HepG2 (cell line): ENCODE results near the gene ZNF546. TPM values are rescaled to one million over a fixed set of nuclear protein-coding genes. Genes with fewer than 3 reads are reported as not detected.

Experiments
- ARNTL ChIP-seq: sonication (generic); formaldehyde crosslinking; IDR thresholded peaks from 2 replicates; pipeline ENCODE4 v1.4.0; 2020; ENCODE audit warnings: mild to moderate bottlenecking, missing genetic modification reagents
- ASH2L ChIP-seq: fragments of 300-600, 200-600 bp; sonication (generic); IDR thresholded peaks from 2 replicates; pipeline ENCODE4 v1.7.0; 2017; ENCODE audit warnings: low read depth, mild to moderate bottlenecking, moderate library complexity, mixed read lengths, low read length; ENCODE audit not compliant: insufficient read length
- ATF1 ChIP-seq: IDR thresholded peaks from 2 replicates; pipeline ENCODE4 v1.6.1; 2016; ENCODE audit warnings: mild to moderate bottlenecking, control low read depth
- GATA4 ChIP-seq: sonication (generic); IDR thresholded peaks from 2 replicates; pipeline ENCODE4 v1.6.1; 2016; ENCODE audit warnings: antibody characterized with exemption, low read depth, borderline replicate concordance
- KDM2A ChIP-seq: sonication (generic); formaldehyde crosslinking; IDR thresholded peaks from 2 replicates; pipeline ENCODE4 v1.4.0; 2020; ENCODE audit warnings: low read depth, missing genetic modification reagents, borderline replicate concordance
- MAZ ChIP-seq, 2 experiments: sonication (generic) in 1 of 2; formaldehyde crosslinking in 1 of 2; IDR thresholded peaks; 2 replicates each; pipeline versions ENCODE4 v1.5.0 to v1.6.1; 2012 to 2020; ENCODE audit warnings: low read depth in 2 of 2, mild to moderate bottlenecking in 2 of 2, borderline replicate concordance in 1 of 2, improper control_type of control experiment in 1 of 2, low read length in 1 of 2, missing genetic modification reagents in 1 of 2, moderate library complexity in 1 of 2
- MTA3 ChIP-seq: sonication (generic); formaldehyde crosslinking; IDR thresholded peaks from 2 replicates; pipeline ENCODE4 v1.4.0; 2020; ENCODE audit warnings: missing genetic modification reagents
- NCOA5 ChIP-seq: sonication (generic); formaldehyde crosslinking; IDR thresholded peaks from 2 replicates; pipeline ENCODE4 v1.4.0; 2020; ENCODE audit warnings: missing genetic modification reagents
- RARG ChIP-seq: sonication (generic); formaldehyde crosslinking; IDR thresholded peaks from 2 replicates; pipeline ENCODE4 v1.4.0; 2020; ENCODE audit warnings: low read depth, mild to moderate bottlenecking, missing genetic modification reagents
- XRCC5 ChIP-seq: fragments of 200-400 bp; formaldehyde crosslinking; optimal IDR thresholded peaks from 2 replicates; pipeline ENCODE3; 2017; ENCODE audit warnings: mild to moderate bottlenecking, low read length
- ZBTB20 ChIP-seq: sonication (generic); formaldehyde crosslinking; IDR thresholded peaks from 2 replicates; pipeline ENCODE4 v1.8.1; 2023; ENCODE audit warnings: missing genetic modification reagents, low read depth, mild to moderate bottlenecking, borderline replicate concordance
- ZNF605 ChIP-seq: sonication (generic); formaldehyde crosslinking; IDR thresholded peaks from 2 replicates; pipeline ENCODE4 v1.8.0; 2022; ENCODE audit warnings: mild to moderate bottlenecking, missing genetic modification reagents
- ZNF850 ChIP-seq: sonication (generic); formaldehyde crosslinking; conservative IDR thresholded peaks from 2 replicates; pipeline ENCODE4 v1.9.0; 2021; ENCODE audit warnings: mild to moderate bottlenecking, missing genetic modification reagents
- polyA plus RNA-seq, 8 experiments: library from polyadenylated mRNA; depleted of rRNA in 3 of 8; stranded (reverse) in 7 of 8; unstranded in 1 of 8; fragments of >200 nt; fragmentation: Illumina TruSeq in 4 of 8; extraction: Trizol in 4 of 8; gene quantifications; 2 replicates each; pipeline versions ENCODE4 v1.2.1 to v1.2.3, GENCODE V29; 2011 to 2016; ENCODE audit warnings: low read depth in 4 of 8, missing spikeins in 1 of 8, mixed read lengths in 1 of 8; ENCODE audit not compliant: insufficient read depth in 1 of 8
- total RNA-seq, 5 experiments: library from RNA; depleted of rRNA; stranded (reverse); fragments of >200 nt; fragmentation: Illumina TruSeq; extraction: Trizol; gene quantifications; 2 replicates each; pipeline ENCODE4 v1.2.3, GENCODE V29; 2016; ENCODE audit warnings: low read depth in 1 of 5
- TF ChIP-seq, protein P1 (sequence below): IDR thresholded peaks from 2 replicates; pipeline ENCODE4 v1.6.1; 2016; ENCODE audit warnings: low read depth
- TF ChIP-seq, protein P2 (sequence below): sonication (generic); formaldehyde crosslinking; IDR thresholded peaks from 2 replicates; pipeline ENCODE4 v1.8.0; 2023; ENCODE audit warnings: mild to moderate bottlenecking, missing genetic modification reagents
- TF ChIP-seq, protein P3 (sequence below): sonication (generic); formaldehyde crosslinking; IDR thresholded peaks from 2 replicates; pipeline ENCODE4 v1.4.0; 2020; ENCODE audit warnings: missing genetic modification reagents, borderline replicate concordance
- TF ChIP-seq, protein P4 (sequence below): sonication (generic); formaldehyde crosslinking; IDR thresholded peaks from 2 replicates; pipeline ENCODE4 v1.4.0; 2020; ENCODE audit warnings: missing genetic modification reagents, borderline replicate concordance
- TF ChIP-seq, protein P5 (sequence below): sonication (generic); formaldehyde crosslinking; conservative IDR thresholded peaks from 2 replicates; pipeline ENCODE4 v1.5.0; 2020; ENCODE audit warnings: missing genetic modification reagents

ZNF546 gene
- total and polyA plus RNA-seq, 2 of the 13 experiments (the other 11 are each of a cell fraction or from before 2014, with no cell fraction given): 2.2 to 4.1 TPM

DNA sequence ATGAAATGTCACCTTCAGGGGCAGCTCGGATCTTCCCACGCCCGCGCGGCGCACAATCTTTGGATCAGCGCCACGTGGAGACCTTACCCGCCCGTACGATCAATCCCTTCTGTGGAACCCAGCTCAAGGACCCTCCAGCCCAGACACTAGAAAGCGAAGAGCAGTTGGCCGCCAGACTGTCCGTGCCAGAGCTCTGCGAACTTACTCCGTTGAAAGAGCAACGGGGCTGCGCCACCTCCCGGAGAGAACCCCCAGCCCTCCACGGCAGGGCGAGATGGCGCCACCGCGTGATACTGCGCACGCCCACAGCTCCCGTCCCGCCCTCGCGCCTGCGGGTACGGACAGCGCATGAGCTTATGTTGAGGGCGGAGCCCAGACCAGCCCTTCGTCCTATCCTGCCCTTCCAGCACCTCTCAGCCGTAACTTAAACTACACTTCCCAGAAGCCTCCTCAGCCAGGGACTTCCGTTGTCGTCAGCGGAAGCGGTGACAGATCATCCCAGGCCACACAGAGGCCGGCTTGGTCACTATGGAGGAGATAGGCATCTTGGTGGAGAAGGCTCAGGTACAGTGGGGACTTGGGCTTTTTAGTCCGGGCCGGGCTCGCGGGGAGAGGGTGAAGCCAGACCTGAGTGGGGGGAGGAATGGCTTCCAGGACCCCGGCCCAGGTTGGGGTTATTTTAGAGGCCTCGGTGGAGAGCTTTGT, 26.0 kb upstream of the ZNF546 start, which contains the start of gene PSMC4 (continued):
- no peak for TF ChIP-seq MTA3 (CRISPR knock-in tag)
- TF ChIP-seq KDM2A: peak; percentile 88
- TF ChIP-seq ASH2L: peak; percentile 70
- TF ChIP-seq RARG (CRISPR knock-in tag): no peak
- TF ChIP-seq ZNF850: 0 out of 2 replicates have a peak, but pooled peaks have one; percentile 63
- peak; percentile 95 for TF ChIP-seq ATF1
- TF ChIP-seq ARNTL (CRISPR knock-in tag): no peak
- peak; percentile 88 for TF ChIP-seq ZNF605 (CRISPR knock-in tag)
- 0 out of 2 replicates have a peak, but pooled peaks have one; percentile 32 for TF ChIP-seq MAZ (IDR thresholded peaks at IDR 0.05; ENCODE audit: borderline replicate concordance, low read depth, low read length)
- peak; percentile 81 for TF ChIP-seq MAZ (CRISPR knock-in tag; IDR thresholded peaks at IDR 0.05; ENCODE audit: low read depth)
- TF ChIP-seq, protein P1, sequence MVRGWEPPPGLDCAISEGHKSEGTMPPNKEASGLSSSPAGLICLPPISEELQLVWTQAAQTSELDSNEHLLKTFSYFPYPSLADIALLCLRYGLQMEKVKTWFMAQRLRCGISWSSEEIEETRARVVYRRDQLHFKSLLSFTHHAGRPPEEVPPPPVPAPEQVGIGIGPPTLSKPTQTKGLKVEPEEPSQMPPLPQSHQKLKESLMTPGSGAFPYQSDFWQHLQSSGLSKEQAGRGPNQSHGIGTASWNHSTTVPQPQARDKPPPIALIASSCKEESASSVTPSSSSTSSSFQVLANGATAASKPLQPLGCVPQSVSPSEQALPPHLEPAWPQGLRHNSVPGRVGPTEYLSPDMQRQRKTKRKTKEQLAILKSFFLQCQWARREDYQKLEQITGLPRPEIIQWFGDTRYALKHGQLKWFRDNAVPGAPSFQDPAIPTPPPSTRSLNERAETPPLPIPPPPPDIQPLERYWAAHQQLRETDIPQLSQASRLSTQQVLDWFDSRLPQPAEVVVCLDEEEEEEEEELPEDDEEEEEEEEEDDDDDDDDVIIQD (CRISPR knock-in tag): peak; percentile 70
- 0 out of 2 replicates have a peak, but pooled peaks have one; percentile 35 for TF ChIP-seq ZBTB20 (CRISPR knock-in tag)
- TF ChIP-seq, protein P2, sequence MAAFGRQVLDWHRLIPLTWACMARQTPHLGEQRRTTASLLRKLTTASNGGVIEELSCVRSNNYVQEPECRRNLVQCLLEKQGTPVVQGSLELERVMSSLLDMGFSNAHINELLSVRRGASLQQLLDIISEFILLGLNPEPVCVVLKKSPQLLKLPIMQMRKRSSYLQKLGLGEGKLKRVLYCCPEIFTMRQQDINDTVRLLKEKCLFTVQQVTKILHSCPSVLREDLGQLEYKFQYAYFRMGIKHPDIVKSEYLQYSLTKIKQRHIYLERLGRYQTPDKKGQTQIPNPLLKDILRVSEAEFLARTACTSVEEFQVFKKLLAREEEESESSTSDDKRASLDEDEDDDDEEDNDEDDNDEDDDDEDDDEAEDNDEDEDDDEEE (CRISPR knock-in tag): no peak
- TF ChIP-seq, protein P3, sequence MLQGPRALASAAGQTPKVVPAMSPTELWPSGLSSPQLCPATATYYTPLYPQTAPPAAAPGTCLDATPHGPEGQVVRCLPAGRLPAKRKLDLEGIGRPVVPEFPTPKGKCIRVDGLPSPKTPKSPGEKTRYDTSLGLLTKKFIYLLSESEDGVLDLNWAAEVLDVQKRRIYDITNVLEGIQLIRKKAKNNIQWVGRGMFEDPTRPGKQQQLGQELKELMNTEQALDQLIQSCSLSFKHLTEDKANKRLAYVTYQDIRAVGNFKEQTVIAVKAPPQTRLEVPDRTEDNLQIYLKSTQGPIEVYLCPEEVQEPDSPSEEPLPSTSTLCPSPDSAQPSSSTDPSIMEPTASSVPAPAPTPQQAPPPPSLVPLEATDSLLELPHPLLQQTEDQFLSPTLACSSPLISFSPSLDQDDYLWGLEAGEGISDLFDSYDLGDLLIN (CRISPR knock-in tag): no peak; the same call in 1 of the 2 replicates
- peak; percentile 81 for TF ChIP-seq XRCC5
- TF ChIP-seq, protein P4, sequence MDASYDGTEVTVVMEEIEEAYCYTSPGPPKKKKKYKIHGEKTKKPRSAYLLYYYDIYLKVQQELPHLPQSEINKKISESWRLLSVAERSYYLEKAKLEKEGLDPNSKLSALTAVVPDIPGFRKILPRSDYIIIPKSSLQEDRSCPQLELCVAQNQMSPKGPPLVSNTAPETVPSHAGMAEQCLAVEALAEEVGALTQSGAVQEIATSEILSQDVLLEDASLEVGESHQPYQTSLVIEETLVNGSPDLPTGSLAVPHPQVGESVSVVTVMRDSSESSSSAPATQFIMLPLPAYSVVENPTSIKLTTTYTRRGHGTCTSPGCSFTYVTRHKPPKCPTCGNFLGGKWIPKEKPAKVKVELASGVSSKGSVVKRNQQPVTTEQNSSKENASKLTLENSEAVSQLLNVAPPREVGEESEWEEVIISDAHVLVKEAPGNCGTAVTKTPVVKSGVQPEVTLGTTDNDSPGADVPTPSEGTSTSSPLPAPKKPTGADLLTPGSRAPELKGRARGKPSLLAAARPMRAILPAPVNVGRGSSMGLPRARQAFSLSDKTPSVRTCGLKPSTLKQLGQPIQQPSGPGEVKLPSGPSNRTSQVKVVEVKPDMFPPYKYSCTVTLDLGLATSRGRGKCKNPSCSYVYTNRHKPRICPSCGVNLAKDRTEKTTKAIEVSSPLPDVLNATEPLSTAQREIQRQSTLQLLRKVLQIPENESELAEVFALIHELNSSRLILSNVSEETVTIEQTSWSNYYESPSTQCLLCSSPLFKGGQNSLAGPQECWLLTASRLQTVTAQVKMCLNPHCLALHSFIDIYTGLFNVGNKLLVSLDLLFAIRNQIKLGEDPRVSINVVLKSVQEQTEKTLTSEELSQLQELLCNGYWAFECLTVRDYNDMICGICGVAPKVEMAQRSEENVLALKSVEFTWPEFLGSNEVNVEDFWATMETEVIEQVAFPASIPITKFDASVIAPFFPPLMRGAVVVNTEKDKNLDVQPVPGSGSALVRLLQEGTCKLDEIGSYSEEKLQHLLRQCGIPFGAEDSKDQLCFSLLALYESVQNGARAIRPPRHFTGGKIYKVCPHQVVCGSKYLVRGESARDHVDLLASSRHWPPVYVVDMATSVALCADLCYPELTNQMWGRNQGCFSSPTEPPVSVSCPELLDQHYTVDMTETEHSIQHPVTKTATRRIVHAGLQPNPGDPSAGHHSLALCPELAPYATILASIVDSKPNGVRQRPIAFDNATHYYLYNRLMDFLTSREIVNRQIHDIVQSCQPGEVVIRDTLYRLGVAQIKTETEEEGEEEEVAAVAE (CRISPR knock-in tag): peak; percentile 79
- TF ChIP-seq GATA4: no peak
- TF ChIP-seq, protein P5, sequence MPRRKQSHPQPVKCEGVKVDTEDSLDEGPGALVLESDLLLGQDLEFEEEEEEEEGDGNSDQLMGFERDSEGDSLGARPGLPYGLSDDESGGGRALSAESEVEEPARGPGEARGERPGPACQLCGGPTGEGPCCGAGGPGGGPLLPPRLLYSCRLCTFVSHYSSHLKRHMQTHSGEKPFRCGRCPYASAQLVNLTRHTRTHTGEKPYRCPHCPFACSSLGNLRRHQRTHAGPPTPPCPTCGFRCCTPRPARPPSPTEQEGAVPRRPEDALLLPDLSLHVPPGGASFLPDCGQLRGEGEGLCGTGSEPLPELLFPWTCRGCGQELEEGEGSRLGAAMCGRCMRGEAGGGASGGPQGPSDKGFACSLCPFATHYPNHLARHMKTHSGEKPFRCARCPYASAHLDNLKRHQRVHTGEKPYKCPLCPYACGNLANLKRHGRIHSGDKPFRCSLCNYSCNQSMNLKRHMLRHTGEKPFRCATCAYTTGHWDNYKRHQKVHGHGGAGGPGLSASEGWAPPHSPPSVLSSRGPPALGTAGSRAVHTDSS: no peak
- TF ChIP-seq NCOA5: no peak
